Skeletal muscle tissue (tissue), 4 donors: ENCODE results near the gene SLC44A1. TPM values are rescaled to one million over a fixed set of nuclear protein-coding genes. Genes with fewer than 3 reads are reported as not detected.
"Not testable (repeated sequence)": the region's sequence is repeated elsewhere in the genome, so short reads cannot be mapped to it uniquely, and the experiment has no call there.

ENCODE experiments used
- H3K27ac ChIP-seq: one replicate; pipeline ENCODE4 v1.7.0; 2013; ENCODE audit warnings: mild to moderate bottlenecking, low read depth, low read length, inconsistent platforms
- H3K27me3 ChIP-seq, 3 donors: one replicate each; pipeline ENCODE4 v1.7.0; 2013; ENCODE audit warnings: low read length in 3 of 3; ENCODE audit not compliant: control insufficient read depth in 3 of 3, insufficient read depth in 3 of 3
- H3K36me3 ChIP-seq, 3 donors: one replicate each; pipeline ENCODE4 v1.7.0; 2013; ENCODE audit warnings: low read length in 3 of 3; ENCODE audit not compliant: control insufficient read depth in 3 of 3, insufficient read depth in 3 of 3
- H3K4me1 ChIP-seq, 3 donors: one replicate each; pipeline ENCODE4 v1.7.0; 2013; ENCODE audit warnings: low read length in 3 of 3, mild to moderate bottlenecking in 3 of 3; ENCODE audit not compliant: control insufficient read depth in 3 of 3, insufficient read depth in 3 of 3
- H3K4me3 ChIP-seq, 3 donors: one replicate each; pipeline ENCODE4 v1.7.0; 2013; ENCODE audit warnings: low read length in 3 of 3
- H3K9ac ChIP-seq, 3 donors: one replicate each; pipeline ENCODE4 v1.7.0; 2013; ENCODE audit warnings: low read length in 3 of 3, mild to moderate bottlenecking in 3 of 3, moderate library complexity in 2 of 3, low read depth in 1 of 3
- H3K9me3 ChIP-seq, 3 donors: one replicate each; pipeline ENCODE4 v1.7.0; 2013; ENCODE audit warnings: low read length in 3 of 3; ENCODE audit not compliant: control insufficient read depth in 3 of 3
- total RNA-seq: library from RNA; depleted of rRNA; stranded (reverse); fragments of >200 nt; gene quantifications from one replicate; pipeline ENCODE4 v1.2.3, GENCODE V29; 2014
- donor health status: Osteomylitis.

Gene SLC44A1
- total RNA-seq, 1 donor from 2014 or later, result 14.6 TPM

GRCh38 chr9:105251133-105251532, 6.7 kb downstream of the SLC44A1 start:
- H3K27me3 ChIP-seq, result no peaks in the 10 kb centered on the region
- H3K27ac ChIP-seq, result no peak overlapping the region
- no peak overlapping the region for H3K9ac ChIP-seq
- no peaks in the 10 kb centered on the region for H3K36me3 ChIP-seq
- H3K9me3 ChIP-seq, result no peaks in the 10 kb centered on the region
- H3K4me3 ChIP-seq, result no peak overlapping the region
- peaks cover 0 to 3% (median 2%) of the 10 kb centered on the region in 3 donors for H3K4me1 ChIP-seq

- Histone ChIP-seq H3K9me3 (no peaks in the 10 kb centered on the region), H3K27ac (no peak overlapping the region), H3K4me3 (no peak overlapping the region), H3K4me1 (peaks cover 0 to 2% (median 0%) of the 10 kb centered on the region in 3 donors), H3K9ac (no peak overlapping the region), H3K36me3 (no peaks in the 10 kb centered on the region), H3K27me3 (no peaks in the 10 kb centered on the region)
Observed at GRCh38 chr9:105251733-105252404, 7.4 kb downstream of the SLC44A1 start.

- Histone ChIP-seq H3K9me3 (no peaks in the 10 kb centered on the region), H3K27me3 (no peaks in the 10 kb centered on the region), H3K9ac (no peak overlapping the region), H3K4me1 (peaks cover 0 to 2% (median 0%) of the 10 kb centered on the region in 3 donors), H3K36me3 (no peaks in the 10 kb centered on the region), H3K4me3 (no peak overlapping the region), H3K27ac (no peak overlapping the region)
Observed at GRCh38 chr9:105252405-105252756, 7.9 kb downstream of the SLC44A1 start.

GRCh38 chr9:105254226-105254625, 9.8 kb downstream of the SLC44A1 start:
- H3K4me3 ChIP-seq, result no peak overlapping the region
- no peaks in the 10 kb centered on the region for H3K27me3 ChIP-seq
- H3K9ac ChIP-seq, result no peak overlapping the region
- H3K36me3 ChIP-seq, result no peaks in the 10 kb centered on the region
- no peak overlapping the region for H3K27ac ChIP-seq
- no peaks in the 10 kb centered on the region for H3K9me3 ChIP-seq
- peaks cover 0 to 5% (median 0%) of the 10 kb centered on the region in 3 donors for H3K4me1 ChIP-seq

- H3K4me3 ChIP-seq, result no peak overlapping the region
Observed at GRCh38 chr9:105255421-105255820, 11.0 kb downstream of the SLC44A1 start.

DNA sequence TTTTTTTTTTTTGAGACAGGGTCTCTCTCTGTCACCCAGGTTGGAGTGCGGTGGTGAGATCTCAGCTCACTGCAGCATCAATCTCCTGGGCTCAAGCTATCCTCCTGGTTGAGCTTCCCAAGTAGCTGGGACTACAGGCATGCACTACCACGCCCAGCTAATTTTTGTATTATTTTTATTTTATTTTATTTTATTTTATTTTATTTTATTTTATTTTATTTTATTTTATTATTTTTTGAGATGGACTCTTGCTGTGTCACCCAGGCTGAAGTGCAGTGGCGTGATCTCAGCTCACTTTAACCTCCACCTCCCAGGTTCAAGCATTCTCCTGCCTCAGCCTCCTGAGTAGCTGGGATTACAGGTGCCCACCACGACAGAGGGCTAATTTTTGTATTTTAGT, 12.1 kb downstream of the SLC44A1 start:
- not testable (repeated sequence) for H3K36me3 ChIP-seq, H3K9me3 ChIP-seq, H3K27me3 ChIP-seq, H3K27ac ChIP-seq, H3K4me1 ChIP-seq, H3K4me3 ChIP-seq, H3K9ac ChIP-seq

More at GRCh38 chr9:105255421-105255820, 11.0 kb downstream of the SLC44A1 start:
- Histone ChIP-seq H3K4me1 (peaks cover 0 to 10% (median 7%) of the 10 kb centered on the region in 3 donors), H3K9ac (no peak overlapping the region), H3K9me3 (no peaks in the 10 kb centered on the region), H3K27ac (no peak overlapping the region), H3K36me3 (no peaks in the 10 kb centered on the region), H3K27me3 (no peaks in the 10 kb centered on the region)

DNA sequence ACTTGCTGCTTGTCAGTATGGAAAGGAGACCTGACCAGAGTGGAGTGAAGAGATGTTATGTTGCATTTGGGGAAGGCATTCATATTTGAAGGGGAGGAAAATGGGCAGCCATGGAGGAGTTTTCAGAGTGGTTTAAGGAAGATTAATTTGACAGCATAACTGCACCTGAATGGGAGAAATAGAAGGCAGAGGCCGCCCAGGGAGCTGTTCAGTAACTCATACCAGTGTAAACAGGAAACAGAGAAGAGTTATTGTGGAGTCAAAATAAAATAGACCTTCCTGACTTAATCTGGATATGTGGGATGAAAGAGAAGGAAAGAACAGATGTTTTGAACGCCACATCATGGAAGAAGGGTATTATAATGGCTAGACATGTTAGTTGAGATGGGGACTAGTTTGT, 13.4 kb downstream of the SLC44A1 start:
- Histone ChIP-seq H3K36me3 (no peaks in the 10 kb centered on the region), H3K9ac (no peak overlapping the region), H3K4me1 (peaks cover 0 to 10% (median 7%) of the 10 kb centered on the region in 3 donors), H3K4me3 (no peak overlapping the region), H3K27me3 (no peaks in the 10 kb centered on the region), H3K9me3 (no peaks in the 10 kb centered on the region), H3K27ac (no peak overlapping the region)

- Histone ChIP-seq H3K27ac (no peak overlapping the region), H3K9ac (no peak overlapping the region), H3K4me3 (no peak overlapping the region), H3K4me1 (peaks cover 0 to 10% (median 7%) of the 10 kb centered on the region in 3 donors), H3K36me3 (no peaks in the 10 kb centered on the region), H3K27me3 (no peaks in the 10 kb centered on the region), H3K9me3 (no peaks in the 10 kb centered on the region)
Observed at GRCh38 chr9:105258225-105258737, 13.8 kb downstream of the SLC44A1 start.

DNA sequence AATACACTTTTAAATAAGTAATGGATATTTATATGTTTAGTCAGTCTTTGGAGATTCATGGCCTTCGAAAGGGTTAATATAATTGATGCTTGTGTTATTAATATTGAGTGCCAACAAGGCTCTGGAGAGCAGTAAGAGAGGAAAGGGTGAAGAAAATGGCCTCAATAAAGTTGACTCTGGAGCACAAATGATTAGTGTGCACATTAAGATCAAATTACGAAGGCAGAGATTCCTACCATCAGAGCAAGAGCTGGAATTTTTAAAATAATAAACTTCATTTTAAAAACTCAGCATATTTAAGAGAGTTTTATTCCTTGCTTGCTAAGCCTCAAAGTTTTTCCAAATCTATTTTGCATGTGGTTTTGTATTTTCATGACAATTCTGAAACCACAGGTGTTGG, 14.8 kb downstream of the SLC44A1 start:
- Histone ChIP-seq H3K4me1 (peaks cover 0 to 10% (median 7%) of the 10 kb centered on the region in 3 donors), H3K27ac (no peak overlapping the region), H3K4me3 (no peak overlapping the region), H3K36me3 (no peaks in the 10 kb centered on the region), H3K9ac (peak overlapping the region in 1 of 3 donors; percentile 34), H3K9me3 (no peaks in the 10 kb centered on the region), H3K27me3 (no peaks in the 10 kb centered on the region)

DNA sequence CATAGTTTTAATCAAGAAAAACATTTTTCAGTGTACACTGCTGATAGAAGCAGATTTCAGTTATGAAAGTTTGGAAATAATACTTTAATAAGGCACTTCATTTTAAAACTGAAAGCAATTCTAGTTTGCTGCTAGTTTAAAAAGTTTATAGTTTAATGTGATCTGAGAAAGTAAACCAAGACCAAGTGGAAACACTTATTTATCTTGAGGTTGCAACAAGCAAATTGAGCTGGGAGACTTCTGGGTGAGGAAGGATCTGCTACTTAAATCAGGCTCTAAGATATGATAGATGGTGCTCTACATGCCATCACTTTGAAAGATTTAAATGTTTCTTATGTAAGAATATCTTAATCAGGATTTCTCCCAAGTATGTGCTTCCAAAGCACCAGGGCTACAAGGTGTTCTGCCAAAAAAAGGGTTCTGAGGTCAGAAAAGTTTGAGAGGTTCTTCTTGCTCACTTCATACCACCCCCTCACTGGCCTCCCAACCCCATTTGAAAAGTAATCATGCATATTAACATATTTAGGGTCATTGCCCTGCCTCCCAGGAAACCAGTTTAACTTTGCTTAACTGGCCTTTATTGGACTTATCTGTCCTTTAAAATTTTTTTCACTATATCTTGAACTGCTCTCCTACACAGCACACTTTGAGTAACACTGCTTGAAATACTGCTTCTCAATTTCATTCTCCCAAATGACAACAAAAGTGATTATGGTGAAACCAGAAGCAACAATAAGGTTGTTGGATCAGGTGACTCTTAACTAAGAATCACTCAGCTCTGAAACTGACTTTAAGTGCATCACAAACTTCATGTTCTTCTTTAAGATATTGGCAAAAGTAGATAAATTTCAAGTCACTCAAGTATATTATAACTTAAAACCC, 15.5 kb downstream of the SLC44A1 start:
- H3K9ac ChIP-seq, result peak overlapping the region in 1 of 3 donors; percentile 34
- H3K4me1 ChIP-seq, result peaks cover 0 to 10% (median 7%) of the 10 kb centered on the region in 3 donors
- H3K27ac ChIP-seq, result no peak overlapping the region
- no peak overlapping the region for H3K4me3 ChIP-seq
- no peaks in the 10 kb centered on the region for H3K27me3 ChIP-seq
- H3K36me3 ChIP-seq, result no peaks in the 10 kb centered on the region
- no peaks in the 10 kb centered on the region for H3K9me3 ChIP-seq
